Activated effector memory CD4-positive, alpha-beta T cell treated with anti-CD3 and anti-CD28 coated beads, Interleukin-2, amount 50 U/mL, for 16 hours (primary cell): ENCODE results near the gene NAA40.

ENCODE experiments used
- DNase-seq: peaks from one replicate; pipeline ENCODE4 v3.0.0-alpha.2; 2020

NAA40 gene

GRCh38 chr11:63993100-63993499 lies 54.3 kb downstream of the NAA40 start:
- DNase-seq, result no peak

GRCh38 chr11:63993993-63994392 lies 55.2 kb downstream of the NAA40 start:
- no peak for DNase-seq

GRCh38 chr11:63996512-63996911 lies 57.7 kb downstream of the NAA40 start:
- no peak for DNase-seq

DNA sequence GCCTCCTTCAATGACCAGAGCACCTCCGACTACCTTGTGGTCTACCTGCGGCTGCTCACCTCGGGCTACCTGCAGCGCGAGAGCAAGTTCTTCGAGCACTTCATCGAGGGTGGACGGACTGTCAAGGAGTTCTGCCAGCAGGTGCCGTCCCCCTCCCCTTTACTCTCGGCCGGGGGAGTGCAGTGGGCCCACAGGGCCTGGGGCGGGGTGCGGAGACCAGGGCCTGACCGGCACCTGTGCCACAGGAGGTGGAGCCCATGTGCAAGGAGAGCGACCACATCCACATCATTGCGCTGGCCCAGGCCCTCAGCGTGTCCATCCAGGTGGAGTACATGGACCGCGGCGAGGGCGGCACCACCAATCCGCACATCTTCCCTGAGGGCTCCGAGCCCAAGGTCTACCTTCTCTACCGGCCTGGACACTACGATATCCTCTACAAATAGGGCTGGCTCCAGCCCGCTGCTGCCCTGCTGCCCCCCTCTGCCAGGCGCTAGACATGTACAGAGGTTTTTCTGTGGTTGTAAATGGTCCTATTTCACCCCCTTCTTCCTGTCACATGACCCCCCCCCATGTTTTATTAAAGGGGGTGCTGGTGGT lies 58.4 kb downstream of the NAA40 start:
- no peak for DNase-seq

DNA sequence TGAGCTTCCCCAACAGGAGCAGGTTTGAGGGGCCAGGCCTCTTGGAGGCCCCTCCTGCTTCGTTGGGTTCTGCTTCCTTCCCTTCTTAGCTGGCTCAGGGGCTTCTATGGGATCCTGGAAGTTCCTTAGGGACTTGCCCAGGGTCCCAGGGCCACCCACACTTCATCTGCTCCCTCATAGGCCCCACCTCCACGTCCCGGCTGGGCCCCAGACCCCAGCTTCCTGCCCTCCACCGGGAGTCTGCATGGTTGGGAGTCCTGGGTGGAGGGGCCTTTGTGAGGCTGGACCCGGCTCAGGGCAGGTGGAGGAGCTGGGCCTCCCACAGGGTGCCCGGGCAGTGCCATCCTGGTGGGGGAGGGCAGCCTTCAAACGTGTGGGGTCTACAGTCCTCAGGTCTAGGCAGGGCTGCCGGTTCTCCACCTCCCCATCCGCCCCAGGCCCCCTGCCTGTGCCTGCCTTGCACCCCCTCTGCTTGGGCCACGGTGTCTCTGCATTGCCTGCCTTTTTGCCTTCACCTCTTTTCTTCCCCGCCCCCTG lies 59.1 kb downstream of the NAA40 start:
- no peak for DNase-seq

DNA sequence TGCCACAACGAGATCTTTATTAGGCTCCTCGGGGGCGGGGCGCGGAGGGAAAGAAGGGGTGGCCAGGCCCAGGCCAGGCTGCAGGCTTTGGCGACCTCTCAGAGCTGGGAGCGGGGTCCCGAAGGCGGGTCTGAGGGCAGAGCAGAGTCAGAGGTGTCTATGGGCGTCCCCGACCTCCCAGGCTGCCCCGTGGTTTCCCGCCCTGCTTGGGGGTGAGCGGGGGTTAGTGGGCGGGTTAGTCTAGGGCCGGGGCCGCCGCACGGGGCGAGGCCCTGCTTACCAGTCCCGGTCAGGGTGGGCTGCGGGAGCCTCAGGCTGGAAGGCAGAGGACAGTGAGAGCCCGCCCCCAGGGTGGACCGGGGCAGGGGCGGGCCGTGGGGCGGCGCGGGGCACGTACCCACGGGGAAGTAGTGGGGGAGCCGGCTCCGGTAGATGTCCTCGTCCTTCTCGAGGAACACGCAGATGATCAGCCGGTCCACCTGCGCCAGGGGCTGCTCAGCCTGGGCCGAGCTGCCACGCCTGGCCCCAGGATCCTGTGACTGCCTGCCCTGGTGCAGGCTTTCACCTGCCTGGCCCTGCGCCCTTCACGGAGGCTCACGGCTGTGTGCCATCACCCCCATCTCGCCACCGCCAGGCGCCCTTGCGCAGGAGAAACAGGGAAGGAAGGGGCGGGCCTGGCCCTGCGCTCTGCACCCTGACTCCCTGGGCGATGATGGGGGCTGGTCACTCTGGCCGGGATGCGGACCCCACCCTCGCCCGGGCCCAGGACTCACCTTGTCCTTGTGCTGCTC lies 60.0 kb downstream of the NAA40 start:
- no peak for DNase-seq

DNA sequence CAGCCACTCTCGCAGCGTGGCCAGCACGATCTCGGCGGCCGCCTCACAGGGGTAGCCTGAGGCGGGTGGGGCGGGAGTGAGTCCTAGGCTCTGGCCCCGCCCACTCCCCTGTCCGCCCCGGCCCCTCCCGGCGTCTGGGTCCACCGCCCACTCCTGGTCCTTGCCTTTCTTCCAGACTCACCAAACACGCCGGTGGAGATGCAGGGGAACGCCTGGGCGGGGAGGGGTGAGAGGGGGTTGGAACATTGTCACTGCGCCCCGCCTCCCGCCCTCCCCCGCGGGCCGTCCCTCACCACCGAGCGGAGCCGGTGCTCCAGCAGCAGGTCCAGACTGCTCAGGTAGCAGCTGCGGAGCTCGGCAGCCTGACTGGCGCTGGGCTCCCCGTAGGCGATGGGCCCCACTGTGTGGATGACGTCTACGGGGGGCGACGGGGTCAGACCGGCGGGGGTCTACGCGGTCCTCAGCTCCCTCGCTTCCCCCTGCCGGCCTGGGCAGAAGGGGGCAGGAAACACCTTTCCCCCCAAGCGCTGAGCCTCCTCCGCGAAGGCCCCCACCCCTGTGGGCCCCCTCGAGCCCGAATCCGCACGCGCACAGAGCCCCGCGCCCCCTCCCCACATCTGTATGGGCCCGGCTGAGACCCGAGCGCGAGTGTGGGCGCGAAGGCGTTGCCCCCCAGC lies 60.7 kb downstream of the NAA40 start:
- peak; percentile 88 for DNase-seq

- peak; percentile 91 for DNase-seq
Observed at GRCh38 chr11:64000026-64000739, 61.4 kb downstream of the NAA40 start.

DNA sequence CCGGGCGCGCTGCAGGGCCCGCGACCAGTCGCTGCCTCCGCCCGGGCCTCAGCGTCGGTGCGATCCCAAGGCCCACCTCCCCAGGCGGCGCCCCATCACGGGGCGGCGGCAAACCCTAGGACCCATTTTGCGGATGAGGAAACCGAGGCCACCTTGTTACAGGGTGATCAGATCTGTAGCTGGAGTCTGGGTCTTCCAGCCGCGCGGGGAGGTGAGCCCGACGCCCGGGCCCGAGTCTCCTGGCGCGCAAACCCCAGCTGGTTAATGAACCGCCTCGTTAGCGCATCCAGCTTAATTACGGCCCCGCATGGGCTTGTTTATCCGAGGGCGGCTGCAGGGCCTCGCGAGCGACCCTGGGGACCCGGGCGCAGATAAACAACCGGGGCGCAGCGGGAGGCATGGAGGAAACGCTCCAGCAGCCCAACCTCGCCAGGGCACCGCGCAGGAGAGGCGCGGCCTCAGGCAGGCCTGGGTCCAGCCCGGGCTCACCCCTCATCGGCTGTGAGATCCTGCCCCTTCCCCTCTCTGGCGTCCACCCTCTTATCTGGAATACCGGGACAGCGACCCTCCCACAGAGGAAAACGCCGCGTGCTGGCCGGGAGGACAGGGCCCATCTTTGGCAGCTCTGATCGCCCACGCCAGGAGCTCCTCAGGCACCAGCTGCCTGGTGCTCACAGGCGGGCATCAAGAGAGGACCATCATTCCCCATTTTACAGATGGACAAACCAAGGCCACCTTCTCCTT lies 62.1 kb downstream of the NAA40 start:
- DNase-seq, result no peak

- no peak for DNase-seq
Observed at GRCh38 chr11:64001484-64002420, 63.0 kb downstream of the NAA40 start.

DNA sequence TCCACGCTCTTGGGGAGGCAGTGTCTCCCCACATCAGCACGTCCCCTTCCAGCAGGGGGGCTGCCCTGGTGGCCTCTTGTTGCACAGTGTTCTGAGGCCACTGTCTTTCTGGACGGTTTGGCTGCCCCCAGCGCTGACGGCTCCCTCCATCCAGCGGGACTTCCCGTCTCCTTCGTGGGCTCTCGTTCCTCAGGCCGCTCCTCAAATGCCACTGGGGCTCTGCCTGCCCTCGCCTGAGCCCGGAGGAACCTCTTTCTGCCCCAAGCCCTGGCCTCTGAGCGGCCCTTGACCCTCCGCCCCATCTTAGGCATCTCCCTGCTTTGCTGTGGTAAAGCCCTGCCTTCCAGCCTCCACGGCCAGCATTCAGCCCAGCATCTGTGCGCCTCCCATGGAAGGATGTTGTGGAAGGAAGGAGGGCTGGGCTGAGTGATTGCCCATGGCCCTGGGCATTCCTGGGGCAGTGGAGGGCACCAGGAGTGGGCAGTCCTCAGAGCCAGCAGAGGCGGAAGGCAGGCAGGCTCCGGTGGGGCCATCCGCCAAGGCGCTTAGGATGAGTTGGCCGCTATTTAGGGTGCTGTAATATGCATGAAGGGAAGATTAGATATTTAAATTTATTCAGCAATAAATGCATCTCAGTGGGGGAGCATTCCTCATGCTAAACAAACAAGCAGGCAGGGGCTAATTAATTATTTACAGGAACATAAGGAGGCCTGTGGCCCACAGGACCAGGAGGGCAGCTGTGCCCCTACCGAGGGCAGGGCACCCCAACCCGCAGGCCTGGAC lies 65.2 kb downstream of the NAA40 start:
- no peak for DNase-seq

GRCh38 chr11:64004590-64004984 lies 65.8 kb downstream of the NAA40 start:
- no peak for DNase-seq

GRCh38 chr11:64005691-64006090 lies 66.9 kb downstream of the NAA40 start:
- DNase-seq, result no peak

- no peak for DNase-seq
Observed at GRCh38 chr11:64006398-64006797, 67.6 kb downstream of the NAA40 start.
